Measurements from ENCODE around the gene FAM210B. TPM values are rescaled to one million over a fixed set of nuclear protein-coding genes. Genes with fewer than 3 reads are reported as not detected.

Gene FAM210B
- total and polyA plus RNA-seq, 2 of the 8 experiments (the other 6 are each of a cell fraction or from before 2014, with no cell fraction given), result 9.4 to 15.0 TPM

DNA sequence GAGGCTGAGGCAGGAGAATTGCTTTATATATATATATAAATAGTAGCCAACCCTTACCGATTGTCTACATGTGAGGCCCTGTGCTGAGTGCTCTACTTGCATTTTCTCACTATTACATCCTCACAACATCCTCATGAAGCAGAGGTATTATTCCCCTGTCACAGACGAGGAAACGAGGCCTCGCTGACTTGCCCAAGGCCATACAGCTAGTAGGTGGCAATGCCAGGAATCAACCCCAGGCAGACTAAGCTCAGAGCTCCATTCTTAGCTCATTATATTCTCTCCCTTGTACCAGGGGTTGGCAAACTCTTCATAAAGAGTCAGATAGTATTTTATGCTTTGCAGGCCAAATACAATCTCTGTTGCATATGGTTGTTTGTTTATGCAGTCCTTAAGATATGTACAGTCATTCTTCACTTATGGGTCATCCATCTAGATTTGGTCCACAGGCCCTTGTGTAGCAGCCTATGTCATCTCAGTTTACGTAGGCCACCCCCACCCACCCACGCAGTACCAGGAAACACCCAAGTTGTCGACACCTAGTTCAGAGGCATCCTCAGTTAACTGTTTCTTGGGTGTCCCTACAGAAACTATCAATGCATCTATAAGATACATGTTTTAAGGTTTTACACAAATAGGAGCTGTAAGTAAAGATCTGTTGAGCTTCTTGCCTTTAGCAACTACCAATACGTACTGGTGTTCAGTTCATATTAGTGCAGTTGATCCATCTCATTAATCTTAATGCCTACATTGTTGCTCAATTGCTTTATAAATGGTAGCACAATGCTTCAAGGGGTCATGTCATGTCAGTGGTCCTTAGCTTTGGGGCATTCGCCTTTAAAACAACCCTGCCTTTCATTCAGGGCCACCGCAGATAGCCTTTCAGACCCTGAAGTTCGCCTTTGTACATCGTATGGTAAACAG lies 56.3 kb downstream of the FAM210B start:
- H3K27me3 ChIP-seq (replicated peaks in 1 of 4; ENCODE audit: control insufficient read depth in 3 of 4, extremely low read depth in 1 of 4, insufficient read depth in 3 of 4, low read length in 3 of 4), result no peaks in the 10 kb centered on the region
- FAIRE-seq, result no peak
- H3K79me1 ChIP-seq (ENCODE audit: low read depth, low read length), result no peaks in the 10 kb centered on the region
- H3K9ac ChIP-seq (replicated peaks in 1 of 4; ENCODE audit: extremely low read depth in 1 of 4, low read depth in 3 of 4, low read length in 3 of 4), result no peak overlapping the region
- no peak overlapping the region for H4K5ac ChIP-seq (ENCODE audit: insufficient read length, low read depth, low read length)
- no peak for DNase-seq (ENCODE audit: low read depth in 1 of 2, low spot score in 2 of 2)
- no peak overlapping the region for H3K4me3 ChIP-seq (ENCODE audit: extremely low read depth in 1 of 4, insufficient read depth in 2 of 4, low read depth in 3 of 4, low read length in 4 of 4)
- no peak overlapping the region for H3K56ac ChIP-seq (replicated peaks; ENCODE audit: insufficient read length, low read depth, low read length)
- H3K23ac ChIP-seq (ENCODE audit: insufficient read length), result no peak overlapping the region
- H3K14ac ChIP-seq (ENCODE audit: insufficient read length), result no peak overlapping the region
- H3K36me3 ChIP-seq (ENCODE audit: control insufficient read depth in 2 of 4, insufficient read depth in 4 of 4, low read length in 3 of 4), result no peaks in the 10 kb centered on the region; a peak in 1 of 8 replicates
- WGBS, 2 experiments (ENCODE audit: extremely low coverage in 1 of 2, insufficient coverage in 1 of 2, insufficient read length in 1 of 2, insufficient replicate concordance in 2 of 2, low coverage in 1 of 2, low lambda C conversion rate in 2 of 2, missing lambda C conversion rate in 1 of 2), result 95% methylated on average over 12 of the region's 12 CpGs; no CpG with 5 or more reads in 1 of the 2 experiments
- H2AK5ac ChIP-seq (ENCODE audit: low read depth, low read length), result no peak overlapping the region
- H2BK120ac ChIP-seq (replicated peaks; ENCODE audit: low read depth, low read length), result no peak overlapping the region
- H2BK20ac ChIP-seq (ENCODE audit: low read length), result no peak overlapping the region
- H3K27ac ChIP-seq (ENCODE audit: low read depth, low read length), result no peak overlapping the region
- H3K18ac ChIP-seq (ENCODE audit: extremely low read depth, low read length), result no peak overlapping the region
- H3K4me2 ChIP-seq (ENCODE audit: insufficient read depth in 1 of 2, low read depth in 2 of 2, low read length in 2 of 2), result no peak overlapping the region
- ChIA-PET POLR2A (ENCODE audit: partially characterized antibody) (no interaction called here), CTCF (ENCODE audit: partially characterized antibody) (interaction anchor here (0.9 to 1.9 kb wide), 3 partner anchors 17 to 89 kb away, joined by 3 to 5 read pairs (median 3); no protein-coding TSS in a partner anchor)
- H4K20me1 ChIP-seq (replicated peaks in 1 of 2; ENCODE audit: control insufficient read depth in 1 of 2, insufficient read depth in 2 of 2, low read length in 2 of 2), result peaks cover 0 to 4% of the 10 kb centered on the region in 2 experiments
- no peaks in the 10 kb centered on the region for H3K9me3 ChIP-seq (ENCODE audit: insufficient read depth in 2 of 2, low read depth in 1 of 2, low read length in 1 of 2)
- H2AFZ ChIP-seq (ENCODE audit: low read length), result no peak overlapping the region
- H3K4ac ChIP-seq (replicated peaks; ENCODE audit: insufficient read length, low read depth, low read length), result no peak overlapping the region
- no peaks in the 10 kb centered on the region for H3K23me2 ChIP-seq (ENCODE audit: low read depth, low read length)
- no peak overlapping the region for H2BK15ac ChIP-seq (ENCODE audit: low read length)
- no peak overlapping the region for H2BK5ac ChIP-seq (ENCODE audit: low read depth, low read length)
- no peak overlapping the region for H4K91ac ChIP-seq (replicated peaks; ENCODE audit: insufficient read length, low read length)
- H4K8ac ChIP-seq (ENCODE audit: extremely low read depth, insufficient read depth, low read length), result no peak overlapping the region
- H2BK12ac ChIP-seq (ENCODE audit: low read depth, low read length), result no peak overlapping the region
- H3K79me2 ChIP-seq (ENCODE audit: control insufficient read depth in 1 of 2, insufficient read depth in 2 of 2, low read length in 2 of 2), result no peaks in the 10 kb centered on the region
- no peaks in the 10 kb centered on the region for H3K4me1 ChIP-seq (replicated peaks in 1 of 4; ENCODE audit: control insufficient read depth in 3 of 4, insufficient read depth in 4 of 4, low read length in 3 of 4)
- TF ChIP-seq TAF7 (optimal IDR thresholded peaks at IDR 0.05; ENCODE audit: borderline replicate concordance, low read depth, low read length), result no peak
- TF ChIP-seq EZH2 (IDR thresholded peaks at IDR 0.05; ENCODE audit: low read depth, low read length, severe bottlenecking), result no peak
- TF ChIP-seq, protein P1, sequence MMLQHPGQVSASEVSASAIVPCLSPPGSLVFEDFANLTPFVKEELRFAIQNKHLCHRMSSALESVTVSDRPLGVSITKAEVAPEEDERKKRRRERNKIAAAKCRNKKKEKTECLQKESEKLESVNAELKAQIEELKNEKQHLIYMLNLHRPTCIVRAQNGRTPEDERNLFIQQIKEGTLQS (IDR thresholded peaks at IDR 0.05; ENCODE audit: insufficient read depth, low read depth, low read length), result no peak

Data from H1 (cell line).